MM.1S (cell line): ENCODE measurements around the gene DHX9.

ENCODE experiments used
- DNase-seq: peaks from one replicate; pipeline ENCODE4 v3.0.0-alpha.2; 2015
- H2AFZ ChIP-seq: fragments of 300-600 bp; sonication (generic); 2 replicates; pipeline ENCODE4 v1.6.0; 2016; ENCODE audit warnings: antibody characterized with exemption, low read length
- H3F3A ChIP-seq: fragments of 300-600 bp; sonication (generic); 2 replicates; pipeline ENCODE4 v1.6.1; 2016; ENCODE audit warnings: mild to moderate bottlenecking, antibody characterized with exemption, low read length, moderate library complexity, mixed read lengths; ENCODE audit not compliant: insufficient read depth
- H3K27ac ChIP-seq: fragments of 300-600 bp; sonication (generic); 2 replicates; pipeline ENCODE4 v1.5.1; 2016; ENCODE audit warnings: mild to moderate bottlenecking, low read length
- H3K27me3 ChIP-seq: fragments of 300-600 bp; sonication (generic); replicated peaks from 2 replicates; pipeline ENCODE4 v1.6.0; 2016; ENCODE audit warnings: low read length; ENCODE audit not compliant: insufficient read depth
- H3K36me3 ChIP-seq: fragments of 300-600 bp; sonication (generic); replicated peaks from 2 replicates; pipeline ENCODE4 v1.6.1; 2016; ENCODE audit warnings: mild to moderate bottlenecking, low read length, mixed read lengths; ENCODE audit not compliant: insufficient read depth
- H3K4me1 ChIP-seq: fragments of 300-600 bp; sonication (generic); 2 replicates; pipeline ENCODE4 v1.6.1; 2016; ENCODE audit warnings: low read length, mixed read lengths
- H3K4me2 ChIP-seq: fragments of 300-600 bp; sonication (generic); 2 replicates; pipeline ENCODE4 v1.6.0; 2016; ENCODE audit warnings: low read depth, low read length
- H3K4me3 ChIP-seq: fragments of 300-600 bp; sonication (generic); 2 replicates; pipeline ENCODE4 v1.5.1; 2016; ENCODE audit warnings: low read length, mixed read lengths
- H3K79me2 ChIP-seq: fragments of 300-600 bp; sonication (generic); 2 replicates; pipeline ENCODE4 v1.6.1; 2016; ENCODE audit warnings: mixed run types, low read length, mixed read lengths
- H3K9ac ChIP-seq: fragments of 300-600 bp; sonication (generic); 2 replicates; pipeline ENCODE4 v1.6.1; 2016; ENCODE audit warnings: low read length, mixed read lengths
- H3K9me2 ChIP-seq: fragments of 300-600 bp; sonication (generic); replicated peaks from 2 replicates; pipeline ENCODE4 v1.6.1; 2016; ENCODE audit warnings: mild to moderate bottlenecking, low read length, mixed read lengths; ENCODE audit not compliant: insufficient read depth
- H3K9me3 ChIP-seq: fragments of 300-600 bp; sonication (generic); replicated peaks from 2 replicates; pipeline ENCODE4 v1.6.1; 2016; ENCODE audit warnings: mild to moderate bottlenecking, low read length, mixed read lengths; ENCODE audit not compliant: insufficient read depth
- H4K20me1 ChIP-seq: fragments of 300-600 bp; sonication (generic); 2 replicates; pipeline ENCODE4 v1.6.1; 2016; ENCODE audit warnings: mild to moderate bottlenecking, low read length, moderate library complexity, mixed read lengths; ENCODE audit not compliant: insufficient read depth
- CTCF ChIP-seq: fragments of 300-600 bp; sonication (generic); IDR thresholded peaks from 2 replicates; pipeline ENCODE4 v1.5.1; 2016; ENCODE audit warnings: antibody characterized with exemption, low read length, mixed read lengths
- EZH2 ChIP-seq: fragments of 300-600 bp; sonication (generic); optimal IDR thresholded peaks from 2 replicates; pipeline ENCODE3; 2017; ENCODE audit warnings: low read depth, mild to moderate bottlenecking, antibody characterized with exemption, low read length, mixed read lengths
- EZH2phosphoT487 ChIP-seq: fragments of 300-600 bp; sonication (generic); IDR thresholded peaks from 2 replicates; pipeline ENCODE4 v1.6.1; 2018; ENCODE audit warnings: antibody characterized with exemption, low read length

DHX9 gene

DNA sequence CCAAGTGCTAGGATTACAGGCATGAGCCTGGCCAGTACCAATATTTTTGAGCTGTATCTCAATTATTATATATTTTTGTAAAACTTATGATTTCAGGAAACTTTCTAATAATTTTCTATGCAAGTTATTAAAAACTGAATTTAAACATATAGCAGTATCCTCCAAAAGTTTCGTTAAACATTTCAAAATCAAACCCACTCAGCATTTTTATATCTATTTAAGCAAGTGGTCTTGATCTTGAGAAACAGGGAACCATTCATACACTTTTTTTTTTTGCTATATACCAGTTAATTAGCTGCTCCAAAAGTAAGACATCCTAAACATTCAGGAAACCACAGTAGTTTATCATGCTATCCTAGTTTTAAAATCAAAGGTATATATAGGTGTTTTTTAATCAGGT is 91.8 kb downstream of the DHX9 start:
- Histone ChIP-seq H3K9ac (no peak overlapping the region), H3K36me3 (no peaks in the 10 kb centered on the region), H3K4me2 (no peak overlapping the region), H3K27me3 (no peaks in the 10 kb centered on the region), H3F3A (no peaks in the 10 kb centered on the region), H3K27ac (no peak overlapping the region), H3K4me3 (no peak overlapping the region), H3K4me1 (no peaks in the 10 kb centered on the region), H3K9me2 (no peaks in the 10 kb centered on the region), H3K9me3 (no peaks in the 10 kb centered on the region), H4K20me1 (no peaks in the 10 kb centered on the region), H3K79me2 (no peaks in the 10 kb centered on the region), H2AFZ (no peak overlapping the region)
- DNase-seq: no peak
- TF ChIP-seq EZH2 (no peak), CTCF (no peak), EZH2phosphoT487 (no peak)

DNA sequence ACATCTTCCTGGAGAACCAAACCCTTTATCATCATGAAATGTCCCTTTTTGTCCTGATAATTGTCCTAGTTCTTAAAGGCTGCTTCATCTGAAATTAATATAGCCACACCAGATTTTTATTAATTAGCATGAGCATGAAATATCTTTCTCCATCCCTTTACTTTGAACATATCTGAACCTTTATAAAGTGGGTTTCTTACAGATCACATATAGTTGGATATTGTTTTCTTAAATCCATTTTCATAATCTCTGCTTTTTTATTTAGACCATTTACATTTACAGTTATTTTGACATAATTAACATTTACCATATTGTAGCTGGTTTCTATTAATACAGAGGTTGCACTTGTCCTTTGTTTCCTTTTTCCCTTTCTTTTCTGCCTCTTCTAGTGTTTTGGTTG is 96.6 kb downstream of the DHX9 start:
- Histone ChIP-seq H3K4me1 (no peaks in the 10 kb centered on the region), H3K9ac (no peak overlapping the region), H3K4me2 (no peak overlapping the region), H3K36me3 (no peaks in the 10 kb centered on the region), H3F3A (no peaks in the 10 kb centered on the region), H3K4me3 (no peak overlapping the region), H2AFZ (no peak overlapping the region), H3K27ac (no peak overlapping the region), H4K20me1 (no peaks in the 10 kb centered on the region), H3K79me2 (no peaks in the 10 kb centered on the region), H3K9me3 (no peaks in the 10 kb centered on the region), H3K9me2 (no peaks in the 10 kb centered on the region), H3K27me3 (no peaks in the 10 kb centered on the region)
- DNase-seq: no peak
- no peak for TF ChIP-seq EZH2
- TF ChIP-seq CTCF: no peak
- no peak for TF ChIP-seq EZH2phosphoT487
